SKM-1 (cell line): ENCODE results near the gene SSTR5.

Experiments used
- DNase-seq: peaks from one replicate; lab custom pipeline; 2025; ENCODE audit not compliant: unreplicated experiment; lab: John Stamatoyannopoulos, UW

SSTR5 gene

GRCh38 chr16:1039762-1040161 lies 32.8 kb upstream of the SSTR5 start:
- DNase-seq, result no peak

GRCh38 chr16:1040346-1040745 lies 32.2 kb upstream of the SSTR5 start:
- no peak for DNase-seq

- no peak for DNase-seq
These were observed 30.4 kb upstream of the SSTR5 start for GRCh38 chr16:1042049-1042744.

- DNase-seq, result no peak
These were observed 29.7 kb upstream of the SSTR5 start for GRCh38 chr16:1042866-1043265.

- DNase-seq, result no peak
These were observed 28.6 kb upstream of the SSTR5 start for GRCh38 chr16:1043881-1044451.

- no peak for DNase-seq
These were observed 27.9 kb upstream of the SSTR5 start for GRCh38 chr16:1044460-1045309.

- no peak for DNase-seq
These were observed 27.1 kb upstream of the SSTR5 start for GRCh38 chr16:1045310-1045992.

GRCh38 chr16:1045993-1046911 lies 26.3 kb upstream of the SSTR5 start:
- DNase-seq, result no peak

- DNase-seq, result no peak
These were observed 25.4 kb upstream of the SSTR5 start for GRCh38 chr16:1047123-1047522.

GRCh38 chr16:1047801-1048200 lies 24.7 kb upstream of the SSTR5 start:
- no peak for DNase-seq

GRCh38 chr16:1048442-1049112 lies 24.0 kb upstream of the SSTR5 start:
- DNase-seq, result no peak

GRCh38 chr16:1049113-1049975 lies 23.2 kb upstream of the SSTR5 start:
- DNase-seq, result no peak

- DNase-seq, result no peak
These were observed 22.6 kb upstream of the SSTR5 start for GRCh38 chr16:1049976-1050247.

- no peak for DNase-seq
These were observed 22.0 kb upstream of the SSTR5 start for GRCh38 chr16:1050516-1050915.

GRCh38 chr16:1050921-1051320 lies 21.6 kb upstream of the SSTR5 start:
- no peak for DNase-seq

GRCh38 chr16:1051446-1051845 lies 21.1 kb upstream of the SSTR5 start:
- DNase-seq, result no peak

GRCh38 chr16:1052721-1053120 lies 19.8 kb upstream of the SSTR5 start:
- DNase-seq, result no peak

GRCh38 chr16:1053121-1053521 lies 19.4 kb upstream of the SSTR5 start:
- DNase-seq, result no peak

GRCh38 chr16:1053700-1054368 lies 18.7 kb upstream of the SSTR5 start:
- DNase-seq, result no peak
